K562 (cell line): ENCODE results near the gene DMBT1. TPM values are rescaled to one million over a fixed set of nuclear protein-coding genes. Genes with fewer than 3 reads are reported as not detected.

ENCODE experiments used
- ATAC-seq: fragments of 200-7000 bp; cut with Tn5 transposase; 3 replicates; pipeline ENCODE4 v1.9.1; 2020; ENCODE audit warnings: moderate library complexity
- BruUV-seq: library from RNA; stranded (reverse); fragments of 400-500 nt; replicated peaks from 2 replicates; lab custom pipeline; 2021; lab: Mats Ljungman, UMichigan
- CTCF ChIA-PET: fragments of 300-600 bp; formaldehyde crosslinking; extraction: SDS; loops from one replicate; lab custom pipeline; 2021; ENCODE audit warnings: low intra/inter-chr PET ratio; lab: Yijun Ruan, JAX
- POLR2A ChIA-PET: fragments of 300-600, 350-650 bp; sonication (Branson Sonifier 250); formaldehyde crosslinking; extraction: SDS; loops from one replicate; lab custom pipeline; 2021; ENCODE audit warnings: antibody characterized with exemption, inconsistent platforms; lab: Yijun Ruan, JAX
- DNase-seq, 4 experiments: peaks; one replicate each; pipeline versions ENCODE4 v3.0.0 to v3.0.0-alpha.2; 2011 to 2018; ENCODE audit warnings: low spot score in 3 of 4, mixed read lengths in 3 of 4; ENCODE audit errors: extremely low read depth in 1 of 4
- FAIRE-seq: peaks from 2 replicates; lab custom pipeline; 2011; peaks lifted over from hg19 to GRCh38; lab: Jason Lieb, UNC
- H2AFZ ChIP-seq: 2 replicates; pipeline ENCODE4 v1.6.0; 2011; ENCODE audit warnings: low read depth, low read length, control low read depth, inconsistent platforms
- H3K27ac ChIP-seq: fragments of 200-600 bp; 3 replicates; pipeline ENCODE4 v1.8.0; 2011; ENCODE audit warnings: low read depth, mild to moderate bottlenecking, control low read depth, inconsistent platforms, low read length, moderate library complexity, mixed read lengths; ENCODE audit errors: extremely low read depth
- H3K27me3 ChIP-seq, 2 experiments: fragments of 300-600 bp in 1 of 2; 2 replicates in 1 of 2; 3 replicates in 1 of 2; pipeline versions ENCODE4 v1.6.0 to v1.8.0; 2011; ENCODE audit warnings: inconsistent platforms in 2 of 2, low read length in 2 of 2, mild to moderate bottlenecking in 1 of 2, mixed read lengths in 1 of 2, moderate library complexity in 1 of 2; ENCODE audit not compliant: control insufficient read depth in 2 of 2, insufficient read depth in 2 of 2
- H3K36me3 ChIP-seq: fragments of 300-600 bp; 3 replicates; pipeline ENCODE4 v1.8.0; 2011; ENCODE audit warnings: mild to moderate bottlenecking, low read length, inconsistent platforms; ENCODE audit not compliant: control insufficient read depth, insufficient read depth
- H3K4me1 ChIP-seq, 2 experiments: fragments of 200-600 bp in 1 of 2; replicated peaks in 1 of 2; 2 replicates in 1 of 2; 3 replicates in 1 of 2; pipeline versions ENCODE4 v1.5.1 to v1.8.0; 2011; ENCODE audit warnings: inconsistent platforms in 2 of 2, low read length in 2 of 2, mild to moderate bottlenecking in 1 of 2, mixed read lengths in 1 of 2, moderate library complexity in 1 of 2; ENCODE audit not compliant: control insufficient read depth in 2 of 2, insufficient read depth in 2 of 2
- H3K4me2 ChIP-seq: 2 replicates; pipeline ENCODE4 v1.6.1; 2011; ENCODE audit warnings: low read length, control low read depth, inconsistent platforms, mixed read lengths; ENCODE audit not compliant: insufficient read depth
- H3K4me3 ChIP-seq: fragments of 200-600 bp; sonication (generic), shearing (Covaris generic); 2 replicates; pipeline ENCODE4 v1.5.1; 2016; ENCODE audit warnings: control low read depth, inconsistent platforms
- H3K79me2 ChIP-seq: fragments of 200-600 bp; 3 replicates; pipeline ENCODE4 v1.8.0; 2011; ENCODE audit warnings: low read length, inconsistent platforms; ENCODE audit not compliant: control insufficient read depth, insufficient read depth
- H3K9ac ChIP-seq, 2 experiments: 2 replicates each; pipeline versions ENCODE4 v1.6.0 to v1.6.1; 2011; ENCODE audit warnings: low read depth in 2 of 2, low read length in 2 of 2, control low read depth in 1 of 2, inconsistent platforms in 1 of 2, mild to moderate bottlenecking in 1 of 2, mixed read lengths in 1 of 2; ENCODE audit not compliant: insufficient read depth in 1 of 2
- H3K9me1 ChIP-seq: one replicate; pipeline ENCODE4 v1.6.0; 2011; ENCODE audit warnings: inconsistent platforms, mild to moderate bottlenecking, low read length, moderate library complexity; ENCODE audit not compliant: control insufficient read depth, insufficient read depth
- H3K9me3 ChIP-seq: replicated peaks from 2 replicates; pipeline ENCODE4 v1.5.1; 2011; ENCODE audit warnings: low read depth, low read length, inconsistent platforms; ENCODE audit not compliant: control insufficient read depth, insufficient read depth
- H4K20me1 ChIP-seq: replicated peaks from 2 replicates; pipeline ENCODE4 v1.6.1; 2011; ENCODE audit warnings: low read length, inconsistent platforms, mixed read lengths; ENCODE audit not compliant: control insufficient read depth, insufficient read depth
- ADNP ChIP-seq: fragments of 200-800 bp; sonication (Bioruptor generic); IDR thresholded peaks from 2 replicates; pipeline ENCODE4 v1.6.1; 2016; ENCODE audit warnings: missing genetic modification characterization, missing compliant biosample characterization
- BRD9 ChIP-seq: fragments of 450-650 bp; IDR thresholded peaks from 2 replicates; pipeline ENCODE4 v1.6.1; 2018; ENCODE audit warnings: low read depth; ENCODE audit not compliant: partially characterized antibody
- CBX3 ChIP-seq, 2 experiments: IDR thresholded peaks; 1 replicate in 1 of 2; 2 replicates in 1 of 2; pipeline ENCODE4 v1.6.1; 2012; ENCODE audit warnings: inconsistent platforms in 2 of 2, low read length in 2 of 2, borderline replicate concordance in 1 of 2, control low read depth in 1 of 2
- CBX5 ChIP-seq: IDR thresholded peaks from 2 replicates; pipeline ENCODE4 v1.6.1; 2014; ENCODE audit warnings: low read depth, borderline replicate concordance
- ERF ChIP-seq: fragments of 450-650 bp; formaldehyde crosslinking; IDR thresholded peaks from 2 replicates; pipeline ENCODE4 v1.4.0; 2020; ENCODE audit warnings: mild to moderate bottlenecking, mixed read lengths
- MXI1 ChIP-seq: IDR thresholded peaks from 2 replicates; pipeline ENCODE4 v1.6.1; 2011; ENCODE audit warnings: low read depth, mild to moderate bottlenecking, improper control_type of control experiment, low read length
- PATZ1 ChIP-seq: fragments of 250-450 bp; sonication (Bioruptor Pico); IDR thresholded peaks from 2 replicates; pipeline ENCODE4 v1.5.0; 2020; ENCODE audit warnings: mild to moderate bottlenecking, borderline replicate concordance
- SMARCA5 ChIP-seq: fragments of 450-650 bp; IDR thresholded peaks from 2 replicates; pipeline ENCODE4 v1.6.1; 2016
- TSC22D4 ChIP-seq: fragments of 450-650 bp; IDR thresholded peaks from 2 replicates; pipeline ENCODE4 v1.6.1; 2016; ENCODE audit warnings: missing genetic modification characterization, missing biosample characterization, control low read depth
- ZNF12 ChIP-seq: sonication (generic); formaldehyde crosslinking; IDR thresholded peaks from 2 replicates; pipeline ENCODE4 v1.4.0; 2020; ENCODE audit warnings: mild to moderate bottlenecking, missing genetic modification reagents
- ZNF197 ChIP-seq: fragments of 200-800 bp; sonication (Bioruptor generic); IDR thresholded peaks from 2 replicates; pipeline ENCODE4 v1.6.1; 2016; ENCODE audit warnings: low read depth, missing genetic modification characterization, missing compliant biosample characterization
- ZNF644 ChIP-seq: fragments of 200-800 bp; sonication (Bioruptor generic); IDR thresholded peaks from 2 replicates; pipeline ENCODE4 v1.6.1; 2016; ENCODE audit warnings: low read depth, missing genetic modification characterization, missing compliant biosample characterization
- ZNF76 ChIP-seq: fragments of 250-450 bp; sonication (Bioruptor Pico); IDR thresholded peaks from 2 replicates; pipeline ENCODE4 v1.4.0; 2020; ENCODE audit warnings: mild to moderate bottlenecking, moderate library complexity, borderline replicate concordance
- WGBS: fragments of 100-300 bp; shearing (Covaris generic); methylation state at CpG from one replicate; pipeline ENCODE4 v1.1.6; 2016; ENCODE audit warnings: low coverage, mixed read lengths; ENCODE audit not compliant: insufficient coverage; ENCODE audit errors: missing lambda C conversion rate; 5-methylcytosine and 5-hydroxymethylcytosine counted together
- in situ Hi-C: fragments of 300-500 bp; cut with MboI; formaldehyde crosslinking; loops from 4 replicates; pipeline ENCODE4 v1.15.0; 2018; ENCODE audit warnings: inconsistent platforms, mixed read lengths
- intact Hi-C: fragments of 100-400 bp; cut with micrococcal nuclease; formaldehyde crosslinking; loops from 2 replicates; pipeline ENCODE4 v1.14.2; 2022
- polyA plus RNA-seq, 8 experiments: library from polyadenylated mRNA; depleted of rRNA in 4 of 8; stranded (reverse) in 5 of 8; unstranded in 3 of 8; fragments of >200 nt; fragmentation: Nextera tagmentation in 2 of 8; fragmentation: Illumina TruSeq in 1 of 8; extraction: Ambion mirVana in 2 of 8; extraction: Trizol in 1 of 8; gene quantifications; 2 replicates each; pipeline versions ENCODE4 v1.2.1 to v1.2.3, GENCODE V29; 2011 to 2014; ENCODE audit warnings: inconsistent platforms in 1 of 8, missing spikeins in 1 of 8
- total RNA-seq, 7 experiments: library from RNA; depleted of rRNA in 6 of 7; stranded (reverse); fragments of >200 nt in 6 of 7; fragmentation: Illumina TruSeq in 2 of 7; extraction: Trizol in 2 of 7; gene quantifications; 2 replicates each; pipeline versions ENCODE4 v1.2.1 to v1.2.3, GENCODE V29; 2011 to 2021; ENCODE audit warnings: low replicate concordance in 1 of 7
- TF ChIP-seq, protein P1 (sequence below): sonication (generic); formaldehyde crosslinking; IDR thresholded peaks from 2 replicates; pipeline ENCODE4 v1.8.0; 2022; ENCODE audit warnings: missing genetic modification reagents, mild to moderate bottlenecking, borderline replicate concordance
- TF ChIP-seq, protein P2 (sequence below): fragments of 150-350 bp; IDR thresholded peaks from 2 replicates; pipeline ENCODE4 v1.6.1; 2014; ENCODE audit warnings: low read depth, mild to moderate bottlenecking, low read length, borderline replicate concordance

The DMBT1 gene
- total and polyA plus RNA-seq, 9 of the 15 experiments (the other 6 are each of a cell fraction or from before 2014, with no cell fraction given), result 0.01 to 0.07 TPM; not detected in 7

GRCh38 chr10:122663516-122664130 lies 103.1 kb downstream of the DMBT1 start:
- Histone ChIP-seq H3K9me1 (no peaks in the 10 kb centered on the region), H3K4me2 (no peak overlapping the region), H3K36me3 (no peaks in the 10 kb centered on the region), H3K9me3 (no peaks in the 10 kb centered on the region), H4K20me1 (no peaks in the 10 kb centered on the region), H3K27ac (no peak overlapping the region), H2AFZ (no peak overlapping the region), H3K27me3 (peaks cover 0 to 5% of the 10 kb centered on the region in 2 experiments; a peak in 2 of 5 replicates), H3K79me2 (no peaks in the 10 kb centered on the region), H3K9ac (no peak overlapping the region), H3K4me3 (no peak overlapping the region), H3K4me1 (no peaks in the 10 kb centered on the region)
- intact Hi-C loops, result no loop called here
- no peak for ATAC-seq
- BruUV-seq, result no TSS peak
- in situ Hi-C loops, result no loop called here
- FAIRE-seq, result no peak
- WGBS, result 0% methylated on average over 5 of the region's 5 CpGs
- no peak for DNase-seq
- ChIA-PET CTCF (no interaction called here), POLR2A (no interaction called here)
- no peak for TF ChIP-seq PATZ1 (CRISPR knock-in tag)
- no peak for TF ChIP-seq CBX5
- TF ChIP-seq MXI1, result no peak
- no peak for TF ChIP-seq ZNF197
- no peak for TF ChIP-seq BRD9
- TF ChIP-seq TSC22D4 (tag), result no peak
- no peak for TF ChIP-seq SMARCA5
- TF ChIP-seq, protein P1, sequence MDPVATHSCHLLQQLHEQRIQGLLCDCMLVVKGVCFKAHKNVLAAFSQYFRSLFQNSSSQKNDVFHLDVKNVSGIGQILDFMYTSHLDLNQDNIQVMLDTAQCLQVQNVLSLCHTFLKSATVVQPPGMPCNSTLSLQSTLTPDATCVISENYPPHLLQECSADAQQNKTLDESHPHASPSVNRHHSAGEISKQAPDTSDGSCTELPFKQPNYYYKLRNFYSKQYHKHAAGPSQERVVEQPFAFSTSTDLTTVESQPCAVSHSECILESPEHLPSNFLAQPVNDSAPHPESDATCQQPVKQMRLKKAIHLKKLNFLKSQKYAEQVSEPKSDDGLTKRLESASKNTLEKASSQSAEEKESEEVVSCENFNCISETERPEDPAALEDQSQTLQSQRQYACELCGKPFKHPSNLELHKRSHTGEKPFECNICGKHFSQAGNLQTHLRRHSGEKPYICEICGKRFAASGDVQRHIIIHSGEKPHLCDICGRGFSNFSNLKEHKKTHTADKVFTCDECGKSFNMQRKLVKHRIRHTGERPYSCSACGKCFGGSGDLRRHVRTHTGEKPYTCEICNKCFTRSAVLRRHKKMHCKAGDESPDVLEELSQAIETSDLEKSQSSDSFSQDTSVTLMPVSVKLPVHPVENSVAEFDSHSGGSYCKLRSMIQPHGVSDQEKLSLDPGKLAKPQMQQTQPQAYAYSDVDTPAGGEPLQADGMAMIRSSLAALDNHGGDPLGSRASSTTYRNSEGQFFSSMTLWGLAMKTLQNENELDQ, result no peak
- TF ChIP-seq, protein P2, sequence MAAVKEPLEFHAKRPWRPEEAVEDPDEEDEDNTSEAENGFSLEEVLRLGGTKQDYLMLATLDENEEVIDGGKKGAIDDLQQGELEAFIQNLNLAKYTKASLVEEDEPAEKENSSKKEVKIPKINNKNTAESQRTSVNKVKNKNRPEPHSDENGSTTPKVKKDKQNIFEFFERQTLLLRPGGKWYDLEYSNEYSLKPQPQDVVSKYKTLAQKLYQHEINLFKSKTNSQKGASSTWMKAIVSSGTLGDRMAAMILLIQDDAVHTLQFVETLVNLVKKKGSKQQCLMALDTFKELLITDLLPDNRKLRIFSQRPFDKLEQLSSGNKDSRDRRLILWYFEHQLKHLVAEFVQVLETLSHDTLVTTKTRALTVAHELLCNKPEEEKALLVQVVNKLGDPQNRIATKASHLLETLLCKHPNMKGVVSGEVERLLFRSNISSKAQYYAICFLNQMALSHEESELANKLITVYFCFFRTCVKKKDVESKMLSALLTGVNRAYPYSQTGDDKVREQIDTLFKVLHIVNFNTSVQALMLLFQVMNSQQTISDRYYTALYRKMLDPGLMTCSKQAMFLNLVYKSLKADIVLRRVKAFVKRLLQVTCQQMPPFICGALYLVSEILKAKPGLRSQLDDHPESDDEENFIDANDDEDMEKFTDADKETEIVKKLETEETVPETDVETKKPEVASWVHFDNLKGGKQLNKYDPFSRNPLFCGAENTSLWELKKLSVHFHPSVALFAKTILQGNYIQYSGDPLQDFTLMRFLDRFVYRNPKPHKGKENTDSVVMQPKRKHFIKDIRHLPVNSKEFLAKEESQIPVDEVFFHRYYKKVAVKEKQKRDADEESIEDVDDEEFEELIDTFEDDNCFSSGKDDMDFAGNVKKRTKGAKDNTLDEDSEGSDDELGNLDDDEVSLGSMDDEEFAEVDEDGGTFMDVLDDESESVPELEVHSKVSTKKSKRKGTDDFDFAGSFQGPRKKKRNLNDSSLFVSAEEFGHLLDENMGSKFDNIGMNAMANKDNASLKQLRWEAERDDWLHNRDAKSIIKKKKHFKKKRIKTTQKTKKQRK, result no peak
- no peak for TF ChIP-seq ZNF644 (tag)
- no peak for TF ChIP-seq ADNP (tag)
- no peak for TF ChIP-seq CBX3 (IDR thresholded peaks at IDR 0.05; ENCODE audit: borderline replicate concordance in 1 of 2, low read length in 2 of 2)
- TF ChIP-seq ZNF12 (CRISPR knock-in tag), result no peak
- TF ChIP-seq ZNF76 (CRISPR knock-in tag), result no peak
- no peak for TF ChIP-seq ERF (CRISPR knock-in tag)
